HG02973 (cell line): ENCODE results near the gene SLC22A15.
"Not testable (repeated sequence)": the region's sequence is repeated elsewhere in the genome, so short reads cannot be mapped to it uniquely, and the experiment has no call there.

ENCODE experiments used
- ATAC-seq: cut with Tn5 transposase; IDR thresholded peaks from one replicate; pipeline ENCODE4 v1.9.1; 2021; ENCODE audit warnings: moderate library complexity; ENCODE audit not compliant: unreplicated experiment

SLC22A15 gene

DNA sequence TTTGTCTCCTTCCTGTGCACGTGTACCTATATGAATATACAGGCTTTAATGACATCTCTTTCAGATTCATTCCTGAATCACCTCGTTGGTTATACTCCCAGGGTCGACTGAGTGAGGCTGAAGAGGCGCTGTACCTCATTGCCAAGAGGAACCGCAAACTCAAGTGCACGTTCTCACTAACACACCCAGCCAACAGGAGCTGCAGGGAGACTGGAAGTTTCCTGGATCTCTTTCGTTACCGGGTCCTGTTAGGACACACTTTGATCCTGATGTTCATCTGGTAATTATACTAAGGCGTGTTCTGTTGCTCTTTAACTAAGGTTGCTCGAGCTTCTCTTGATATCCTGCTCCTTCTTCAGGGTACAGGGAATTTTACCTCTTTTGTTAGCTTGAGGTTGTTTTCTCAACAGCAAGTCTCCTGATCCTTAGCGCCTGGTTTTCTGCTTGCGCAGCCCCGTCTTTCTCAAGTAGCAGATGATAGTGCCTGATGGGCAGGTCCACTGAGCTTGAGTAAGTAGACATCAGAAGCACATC lies 55.1 kb downstream of the SLC22A15 start:
- ATAC-seq: no peak

DNA sequence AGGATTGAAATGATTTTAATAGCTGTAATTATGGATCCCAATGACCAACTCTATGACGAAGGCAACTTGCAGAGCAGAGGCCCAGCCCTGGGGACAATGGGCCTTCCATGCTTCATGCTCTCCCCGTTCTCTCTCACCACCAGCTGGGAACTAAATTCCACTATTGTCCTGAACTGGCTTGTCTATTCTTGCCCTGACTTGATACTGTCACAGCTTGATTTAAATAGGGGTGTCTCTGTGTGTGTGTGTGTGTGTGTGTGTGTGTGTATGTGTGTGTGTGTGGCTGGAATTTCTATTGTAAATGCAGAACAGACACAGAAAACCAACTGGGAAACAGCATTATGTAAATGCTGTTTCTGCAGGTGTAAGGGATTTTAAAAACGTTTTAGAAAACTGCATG lies 57.0 kb downstream of the SLC22A15 start:
- no peak for ATAC-seq

DNA sequence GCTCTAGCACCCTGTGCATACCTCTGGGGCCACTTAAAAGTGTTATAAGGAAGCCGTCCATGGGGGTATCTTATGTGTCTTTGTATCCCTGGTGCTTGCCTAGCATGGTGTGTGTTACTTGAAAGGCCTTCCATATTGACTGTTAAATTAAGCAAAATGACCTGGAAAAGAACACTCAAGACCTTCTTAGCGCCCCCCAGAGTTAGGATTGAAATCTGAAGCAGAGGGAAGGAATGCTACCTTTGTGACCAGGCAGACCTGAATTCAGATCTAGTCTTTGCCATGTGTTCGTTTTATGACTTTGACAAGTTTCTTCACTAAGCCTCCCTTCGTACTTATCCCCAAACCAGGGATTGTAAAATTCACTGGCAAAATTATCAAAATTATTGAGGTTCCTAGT lies 59.9 kb downstream of the SLC22A15 start:
- no peak for ATAC-seq

DNA sequence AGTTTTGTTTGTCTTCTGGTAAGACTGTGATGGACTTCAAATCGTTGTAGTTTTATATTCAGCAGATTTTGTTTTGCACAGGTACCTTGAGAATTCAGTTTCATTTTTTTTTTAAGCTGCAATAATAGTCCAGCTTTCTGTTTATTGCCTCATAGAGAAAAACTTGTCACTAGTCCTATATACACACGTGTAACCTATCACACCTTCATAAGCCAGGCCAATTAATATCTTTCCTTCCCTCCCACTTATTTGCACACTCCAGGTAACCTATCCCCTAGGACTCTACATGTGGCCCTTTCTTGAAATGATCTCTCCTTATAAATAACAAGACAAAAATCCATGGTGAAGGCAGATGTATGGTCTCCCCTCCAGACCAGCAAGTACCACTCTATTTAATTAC lies 62.4 kb downstream of the SLC22A15 start:
- no peak for ATAC-seq

DNA sequence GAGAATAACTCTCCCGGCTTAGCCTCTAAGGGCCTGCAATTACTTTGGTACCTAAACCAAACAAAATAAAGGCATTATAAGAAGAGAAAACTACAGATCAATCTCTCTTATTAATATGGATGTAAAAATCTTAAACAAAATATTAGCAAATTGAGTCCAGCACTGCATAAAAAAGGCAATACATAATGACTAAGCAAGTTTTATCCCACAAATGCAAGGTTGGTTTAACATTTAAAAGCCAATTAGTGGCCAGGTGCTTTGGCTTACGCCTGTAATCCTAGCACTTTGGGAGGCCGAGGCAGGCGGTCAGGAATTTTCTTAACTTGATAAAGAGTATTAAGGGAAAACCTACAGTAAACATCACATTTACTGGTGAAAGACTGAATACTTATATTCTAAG lies 67.8 kb downstream of the SLC22A15 start:
- ATAC-seq: no peak

DNA sequence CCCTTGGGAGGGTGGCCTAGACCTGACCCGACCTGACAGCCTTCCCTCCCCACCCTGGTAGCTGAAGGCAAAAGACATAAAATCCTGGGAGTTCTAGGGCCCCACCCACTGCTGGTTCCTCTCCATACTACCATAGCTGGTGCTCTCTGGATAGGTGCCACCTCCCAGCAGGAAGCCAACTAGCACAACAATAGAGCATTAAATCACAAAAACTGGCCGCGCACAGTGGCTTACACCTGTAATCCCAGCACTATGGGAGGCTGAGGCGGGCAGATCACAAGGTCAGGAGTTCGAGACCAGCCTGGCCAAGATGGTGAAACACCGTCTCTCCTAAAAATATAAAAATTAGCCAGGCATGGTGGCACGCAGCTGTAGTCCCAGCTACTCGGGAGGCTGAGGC lies 70.6 kb downstream of the SLC22A15 start:
- not testable (repeated sequence) for ATAC-seq

DNA sequence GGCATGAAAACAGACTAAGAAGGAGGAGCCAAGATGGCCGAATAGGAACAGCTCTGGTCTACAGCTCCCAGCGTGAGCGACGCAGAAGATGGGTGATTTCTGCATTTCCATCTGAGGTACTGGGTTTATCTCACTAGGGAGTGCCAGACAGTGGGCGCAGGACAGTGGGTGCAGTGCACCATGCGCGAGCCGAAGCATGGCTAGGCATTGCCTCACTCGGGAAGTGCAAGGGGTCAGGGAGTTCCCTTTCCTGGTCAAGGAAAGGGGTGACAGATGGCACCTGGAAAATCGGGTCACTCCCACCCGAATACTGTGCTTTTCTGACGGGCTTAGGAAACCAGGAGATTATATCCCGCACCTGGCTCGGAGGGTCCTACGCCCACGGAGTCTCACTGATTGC lies 75.6 kb downstream of the SLC22A15 start:
- ATAC-seq: not testable (repeated sequence)

DNA sequence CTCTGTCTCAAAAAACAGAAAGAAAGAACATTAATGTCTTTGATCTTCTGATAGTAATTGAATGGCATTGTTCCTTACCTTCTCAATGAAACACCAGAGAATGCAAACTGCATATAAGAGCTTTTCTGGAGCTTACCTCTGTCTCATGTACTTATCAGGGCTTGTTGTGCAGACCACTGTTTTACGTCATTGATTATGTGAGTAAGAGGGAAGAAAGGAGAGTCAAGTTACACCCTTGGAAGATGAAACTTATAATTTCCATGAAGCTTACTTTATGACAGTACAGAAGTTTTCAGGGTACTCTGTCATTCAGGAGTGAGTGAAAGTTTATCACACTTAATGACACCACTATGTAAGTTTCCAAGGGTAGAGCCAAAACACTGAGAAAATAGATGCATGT lies 85.9 kb downstream of the SLC22A15 start:
- no peak for ATAC-seq

DNA sequence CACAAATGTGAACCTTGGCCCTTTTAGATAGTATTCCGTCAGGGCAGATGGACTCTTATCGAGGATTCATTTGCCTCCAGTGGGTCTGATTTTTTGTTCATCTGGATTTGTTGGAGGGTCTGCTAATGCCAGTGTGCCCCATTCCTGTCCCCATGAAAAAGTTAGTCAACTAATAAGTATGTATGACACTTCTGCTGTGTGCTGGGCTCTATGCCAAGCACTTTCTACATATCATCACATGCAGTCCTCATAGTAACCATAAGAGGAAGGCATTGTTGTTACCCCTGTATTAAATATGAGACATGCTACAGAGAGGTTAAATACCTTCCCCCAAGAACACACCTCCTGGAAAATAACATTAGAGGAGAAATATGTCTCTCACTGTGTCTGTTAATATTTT lies 88.3 kb downstream of the SLC22A15 start:
- no peak for ATAC-seq

DNA sequence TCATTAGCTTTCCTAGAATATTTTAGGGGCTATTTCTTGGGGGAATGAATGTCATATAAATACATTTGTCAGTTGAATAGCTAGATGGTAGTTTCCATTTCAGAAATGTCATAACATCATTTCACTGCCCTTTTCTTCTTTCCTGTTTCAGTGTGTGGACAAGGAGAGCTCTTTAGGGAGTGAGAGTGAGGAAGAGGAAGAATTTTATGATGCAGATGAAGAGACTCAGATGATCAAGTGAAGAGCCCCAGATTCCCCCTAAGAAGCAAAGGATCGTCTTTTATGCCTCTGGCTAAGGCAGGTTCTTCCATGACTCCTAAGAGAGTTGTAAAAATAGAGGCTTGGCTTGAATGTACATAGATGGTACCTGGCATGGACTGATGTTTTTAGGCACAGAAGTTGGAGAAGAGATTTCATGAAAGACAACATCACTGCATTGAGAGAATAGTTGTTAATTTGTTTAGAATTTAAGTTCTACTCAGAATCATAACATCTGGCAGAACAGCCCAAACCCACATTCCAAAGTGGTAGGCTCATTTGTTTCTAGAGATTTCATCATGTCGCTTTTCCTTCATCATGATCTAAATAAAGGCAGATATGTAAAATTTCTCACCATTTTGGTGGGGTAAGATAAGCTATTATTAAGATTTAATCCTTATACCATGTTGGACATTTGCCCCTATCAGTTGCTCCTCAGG lies 90.7 kb downstream of the SLC22A15 start:
- no peak for ATAC-seq

DNA sequence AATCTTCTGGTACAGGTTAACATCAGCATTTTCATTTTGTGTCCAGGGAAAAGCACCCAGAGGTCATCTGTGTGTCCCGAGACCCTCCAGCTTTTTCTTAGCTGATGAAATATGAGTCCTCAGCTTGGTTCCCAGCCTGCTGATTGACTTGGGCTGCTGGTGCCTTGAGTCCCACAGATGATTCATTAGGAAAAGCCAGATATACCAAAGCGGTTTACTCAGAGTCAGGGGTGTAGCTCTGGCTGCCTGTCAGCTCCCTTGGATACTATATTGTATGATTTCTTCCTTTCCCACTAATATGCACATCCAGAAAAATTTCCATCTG lies 91.2 kb downstream of the SLC22A15 start:
- no peak for ATAC-seq

DNA sequence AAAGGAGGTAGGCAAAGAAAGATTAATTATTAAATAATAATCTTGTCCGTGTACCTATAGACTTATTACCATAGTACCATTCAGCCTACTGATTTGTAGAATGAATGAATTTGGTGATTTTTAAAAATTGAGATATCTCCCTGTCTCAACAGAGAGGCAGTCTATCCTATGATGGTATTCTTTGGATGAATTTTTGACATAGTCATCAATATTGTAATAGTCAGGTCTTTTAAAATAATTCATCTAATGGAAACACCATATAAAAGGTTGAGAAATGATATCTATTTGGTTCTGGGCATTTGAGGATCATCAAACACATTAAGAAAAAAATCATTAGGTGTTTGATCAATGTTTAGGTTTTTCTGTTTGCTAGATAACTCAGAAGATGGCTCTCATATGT lies 99.3 kb downstream of the SLC22A15 start:
- ATAC-seq: no peak

DNA sequence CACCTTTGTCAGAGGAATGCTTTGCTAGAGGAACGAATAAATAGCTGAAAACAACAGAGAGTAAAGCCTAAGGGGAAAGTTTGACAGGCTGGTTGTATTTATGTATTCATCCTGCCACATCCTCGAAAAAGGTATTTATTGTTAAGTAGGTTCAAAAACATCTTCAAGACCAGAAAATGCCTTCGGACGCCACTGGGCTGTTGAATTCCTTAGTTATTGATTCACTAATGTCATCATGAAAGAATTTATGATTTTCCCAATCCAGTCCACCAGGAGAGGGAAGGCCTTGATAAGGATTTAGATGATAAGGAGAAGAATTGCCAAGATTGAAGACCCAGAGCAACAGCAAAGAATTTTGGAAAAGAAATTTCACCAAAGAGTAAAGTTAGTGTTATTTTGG lies 99.7 kb downstream of the SLC22A15 start:
- ATAC-seq: no peak

DNA sequence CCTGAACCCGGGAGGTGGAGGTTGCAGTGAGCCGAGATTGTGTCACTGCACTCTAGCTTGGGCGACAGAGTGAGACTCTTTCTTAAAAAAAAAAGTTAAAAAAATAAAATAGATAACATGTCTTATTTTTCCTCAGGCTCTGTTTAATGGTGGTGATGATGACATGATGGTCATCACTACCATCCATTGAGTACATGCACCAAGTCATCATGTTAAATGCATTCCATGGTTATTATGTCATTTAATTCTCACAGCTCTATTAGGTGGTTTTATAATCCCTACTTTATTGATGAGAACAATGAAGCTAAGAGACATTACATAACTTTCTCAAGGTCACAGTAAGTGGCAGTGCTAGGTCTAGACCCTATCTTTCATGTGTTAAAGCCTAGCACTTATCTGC lies 100.5 kb downstream of the SLC22A15 start:
- no peak for ATAC-seq

DNA sequence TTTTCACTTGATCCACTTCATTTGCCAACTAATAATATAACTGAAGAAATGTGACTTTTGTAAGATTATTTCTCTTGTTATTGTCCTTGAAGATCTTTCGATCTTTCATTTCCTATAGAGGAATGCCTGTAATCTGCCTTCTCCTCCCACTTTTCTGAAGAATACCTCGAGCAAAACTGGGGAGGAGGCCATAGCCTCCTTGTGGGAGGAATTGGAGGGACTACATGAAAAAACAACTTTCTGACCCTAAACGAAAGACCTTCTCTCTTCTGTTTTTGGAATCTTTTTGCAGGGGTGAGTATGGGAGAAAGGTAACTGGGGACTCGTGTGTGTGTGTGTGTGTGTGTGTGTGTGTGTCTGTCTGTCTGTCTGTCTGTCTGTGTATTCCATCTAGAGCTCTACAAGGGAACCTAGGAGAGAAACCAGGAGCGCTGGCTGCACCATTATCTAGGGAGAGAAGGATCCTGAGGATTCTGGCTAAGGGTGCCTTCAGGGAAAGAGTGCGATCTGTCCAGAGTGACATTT lies 102.4 kb downstream of the SLC22A15 start:
- no peak for ATAC-seq

DNA sequence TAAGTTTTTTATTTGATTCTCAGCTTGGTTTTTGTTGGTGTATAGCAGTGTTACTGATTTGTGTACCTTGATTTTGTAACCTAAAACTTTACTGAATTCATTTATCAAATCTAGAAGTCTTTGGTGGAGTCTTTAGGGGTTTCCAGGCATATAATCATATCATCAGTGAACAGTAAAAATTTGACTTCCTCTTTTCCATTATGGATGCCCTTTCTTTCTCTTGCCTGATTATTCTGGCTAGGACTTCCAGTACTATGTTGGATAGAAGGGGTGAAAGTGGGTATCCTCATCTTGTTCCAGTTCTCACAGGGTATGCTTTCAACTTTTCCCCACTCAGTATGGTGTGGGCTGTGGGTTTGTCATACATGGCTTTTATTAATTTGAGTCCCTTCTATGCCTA lies 111.3 kb downstream of the SLC22A15 start:
- ATAC-seq: no peak

DNA sequence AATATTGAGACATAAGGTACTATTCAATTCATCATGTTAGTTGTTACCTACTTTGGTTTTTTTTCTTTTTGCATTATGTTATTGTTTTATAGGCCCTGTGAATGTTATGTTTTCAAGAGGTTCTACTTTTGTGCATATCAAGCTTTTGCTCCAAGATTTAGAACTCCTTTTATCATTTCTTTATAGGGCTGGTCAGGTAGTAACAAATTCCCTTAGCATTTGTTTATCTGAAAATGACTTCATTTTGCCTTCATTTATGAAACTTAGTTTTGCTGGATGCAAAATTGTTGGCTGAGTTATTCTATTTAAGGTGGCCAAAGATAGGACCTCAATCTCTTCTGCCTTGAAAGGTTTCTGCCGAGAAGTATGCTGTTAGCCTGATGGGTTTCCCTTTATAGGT lies 113.6 kb downstream of the SLC22A15 start:
- no peak for ATAC-seq

DNA sequence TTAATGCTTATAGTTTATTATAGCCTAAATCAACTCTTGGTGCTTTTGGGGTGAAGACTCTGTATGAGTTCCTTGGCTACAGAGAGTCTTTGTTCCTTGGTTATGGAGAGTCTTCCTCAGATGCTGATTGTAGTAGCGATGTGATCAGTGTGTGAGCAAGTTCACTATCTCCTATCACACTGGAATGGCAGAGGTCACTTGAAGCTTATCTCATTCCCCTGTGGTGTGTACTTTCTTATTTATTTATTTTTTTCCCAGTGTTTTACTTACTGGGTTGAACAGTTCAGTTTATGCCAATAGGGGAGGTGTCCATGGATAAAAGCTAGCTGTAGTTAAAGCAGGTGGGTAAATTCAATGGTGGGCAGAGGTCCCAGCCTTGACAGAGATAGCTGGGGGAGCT lies 114.8 kb downstream of the SLC22A15 start:
- no peak for ATAC-seq

DNA sequence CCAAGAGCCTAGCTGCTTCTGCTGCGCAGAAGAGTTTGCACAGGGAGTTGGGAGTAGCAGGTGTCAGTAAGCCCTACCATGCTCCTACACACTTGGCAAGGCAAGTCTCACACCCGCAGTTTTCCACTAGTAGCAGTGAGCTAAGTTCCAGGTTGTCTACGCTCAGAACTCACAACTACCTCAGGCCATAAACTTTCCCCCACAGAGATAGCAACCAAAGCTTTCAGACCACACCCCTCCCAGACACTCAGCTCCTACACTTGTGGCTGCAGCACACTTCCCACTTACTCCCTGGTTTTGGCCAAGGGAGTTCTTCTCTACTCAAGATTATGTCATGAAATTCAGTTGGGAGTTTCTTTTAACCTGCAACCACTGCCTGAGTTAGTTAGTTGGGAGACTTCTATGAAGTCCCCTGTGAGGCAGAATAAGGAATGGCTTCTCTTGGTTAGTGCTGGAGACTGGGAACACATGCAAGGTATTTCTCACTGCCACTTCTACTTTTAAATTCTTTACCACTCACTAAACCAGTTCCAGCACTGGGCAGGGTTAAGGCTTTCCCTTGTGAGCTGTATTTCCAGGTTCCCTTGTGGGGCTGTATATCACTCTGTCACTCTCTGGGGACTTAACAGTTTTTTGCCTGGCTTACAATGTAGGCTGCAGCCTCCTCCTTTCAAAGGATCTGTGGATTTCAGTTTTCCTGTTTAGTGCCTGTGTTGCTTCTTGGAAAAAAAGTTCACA lies 116.6 kb downstream of the SLC22A15 start:
- no peak for ATAC-seq

DNA sequence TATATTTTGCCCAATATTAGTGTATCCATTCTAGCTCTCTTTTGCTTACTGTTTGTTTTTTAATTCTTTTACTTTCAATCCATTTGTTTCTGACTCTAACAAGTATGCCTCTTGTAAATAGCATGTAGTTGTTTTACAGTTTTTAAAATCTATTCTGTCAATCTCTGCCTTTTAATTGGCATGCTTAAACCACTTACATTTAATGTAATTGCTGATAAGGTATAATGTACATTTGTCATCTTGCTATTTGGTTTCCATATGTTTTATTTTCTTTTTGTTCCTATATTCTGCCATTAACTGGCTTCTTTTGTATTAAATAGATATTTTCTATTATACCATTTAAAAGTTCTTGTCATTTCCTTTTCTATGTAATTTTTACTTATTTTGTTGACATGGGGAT lies 118.7 kb downstream of the SLC22A15 start:
- no peak for ATAC-seq

DNA sequence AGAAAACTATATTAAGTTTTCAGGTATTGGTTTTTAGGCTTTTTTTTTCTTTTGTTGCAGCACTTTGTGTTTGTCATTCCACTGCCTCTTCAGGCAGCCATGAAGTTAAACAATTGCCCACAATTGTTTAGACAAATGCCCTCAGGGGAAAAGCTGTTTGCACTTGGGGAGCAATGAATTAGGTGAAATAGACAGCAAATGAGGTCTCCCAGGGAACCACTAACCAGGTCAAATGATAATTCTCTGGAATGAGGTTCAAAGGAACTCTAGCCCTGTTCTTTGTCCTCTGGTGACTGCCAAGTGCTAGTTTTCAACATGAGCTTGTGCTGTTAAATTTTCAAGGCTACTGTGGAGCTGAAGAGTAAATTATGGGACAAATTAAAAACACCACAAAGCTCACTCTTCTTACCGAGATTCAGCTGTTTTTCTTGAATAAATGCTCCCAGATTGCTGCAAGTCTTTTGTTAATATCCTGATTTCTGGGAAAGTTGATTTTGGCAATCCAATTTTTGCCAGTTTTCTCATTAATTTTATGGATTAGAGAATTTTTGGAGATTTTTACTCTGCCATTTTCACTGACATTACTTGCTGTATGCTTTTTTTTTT lies 119.8 kb downstream of the SLC22A15 start:
- no peak for ATAC-seq

DNA sequence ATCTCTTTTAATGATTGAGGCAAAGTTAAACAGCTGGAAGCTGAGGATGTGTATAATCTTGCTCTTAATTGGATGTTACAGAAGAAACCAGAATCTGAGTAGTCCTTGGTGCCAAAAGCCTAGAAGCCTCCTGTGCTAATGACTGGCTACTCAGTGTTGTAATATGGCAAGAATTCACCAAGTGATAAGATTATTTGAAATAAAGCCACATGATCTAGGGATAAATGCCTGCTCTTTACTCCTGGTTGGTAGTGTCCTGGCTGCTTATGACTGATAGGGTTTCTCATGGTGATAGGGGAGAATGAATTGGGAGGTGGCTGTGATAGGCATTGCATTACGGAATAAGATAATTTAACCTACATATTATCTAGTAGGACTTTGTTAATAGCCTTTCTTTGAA lies 121.3 kb downstream of the SLC22A15 start:
- ATAC-seq: no peak
